ENCODE measurements around the gene MAPKAP1.

Gene MAPKAP1

DNA sequence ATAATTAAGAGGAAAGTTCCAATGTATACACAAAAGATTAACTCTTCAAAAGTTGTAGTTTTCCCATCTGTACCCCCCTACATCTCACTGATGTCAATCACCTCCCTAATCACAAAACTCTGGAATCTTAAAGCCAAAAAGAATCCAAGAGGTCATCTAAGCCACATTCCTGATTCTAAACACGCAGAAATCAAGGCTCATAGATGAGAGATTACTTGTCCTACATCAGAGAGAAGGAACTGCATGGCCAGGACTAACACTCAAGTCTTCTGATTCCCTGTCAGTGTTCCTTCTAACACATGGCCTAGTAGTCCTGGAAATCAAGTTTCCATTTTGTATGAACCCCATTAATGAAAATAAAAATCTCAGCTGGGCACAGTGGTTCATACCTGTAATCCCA is 58.7 kb downstream of the MAPKAP1 start:
- ATAC-seq (ENCODE audit: insufficient read depth, low read depth) (no peak), DNase-seq (no peak)
- Histone ChIP-seq H3K4me3 (ENCODE audit: low read depth in 1 of 2, low read length in 2 of 2) (no peak overlapping the region), H3K27me3 (ENCODE audit: insufficient read depth, low read length, poor library complexity) (no peaks in the 10 kb centered on the region), H3K36me3 (ENCODE audit: insufficient read depth, low read length) (peaks cover 6% of the 10 kb centered on the region; the same call in 1 of the 2 replicates), H3K9ac (ENCODE audit: low read depth, low read length) (no peak overlapping the region), H3K27ac (ENCODE audit: low read length) (no peak overlapping the region), H3K4me1 (ENCODE audit: insufficient read depth, low read length) (peaks cover 3% of the 10 kb centered on the region; the same call in 1 of the 2 replicates), H4K20me1 (ENCODE audit: insufficient read depth, low read length) (peaks cover 6% of the 10 kb centered on the region), H2AFZ (ENCODE audit: low read depth, low read length) (no peak overlapping the region), H3K4me2 (ENCODE audit: insufficient read depth, low read length) (no peak overlapping the region), H3K79me2 (ENCODE audit: insufficient read depth, low read length) (peaks cover 13% of the 10 kb centered on the region), H3K9me3 (ENCODE audit: insufficient read depth, low read length, severe bottlenecking) (no peaks in the 10 kb centered on the region)
- TF ChIP-seq, protein P1, sequence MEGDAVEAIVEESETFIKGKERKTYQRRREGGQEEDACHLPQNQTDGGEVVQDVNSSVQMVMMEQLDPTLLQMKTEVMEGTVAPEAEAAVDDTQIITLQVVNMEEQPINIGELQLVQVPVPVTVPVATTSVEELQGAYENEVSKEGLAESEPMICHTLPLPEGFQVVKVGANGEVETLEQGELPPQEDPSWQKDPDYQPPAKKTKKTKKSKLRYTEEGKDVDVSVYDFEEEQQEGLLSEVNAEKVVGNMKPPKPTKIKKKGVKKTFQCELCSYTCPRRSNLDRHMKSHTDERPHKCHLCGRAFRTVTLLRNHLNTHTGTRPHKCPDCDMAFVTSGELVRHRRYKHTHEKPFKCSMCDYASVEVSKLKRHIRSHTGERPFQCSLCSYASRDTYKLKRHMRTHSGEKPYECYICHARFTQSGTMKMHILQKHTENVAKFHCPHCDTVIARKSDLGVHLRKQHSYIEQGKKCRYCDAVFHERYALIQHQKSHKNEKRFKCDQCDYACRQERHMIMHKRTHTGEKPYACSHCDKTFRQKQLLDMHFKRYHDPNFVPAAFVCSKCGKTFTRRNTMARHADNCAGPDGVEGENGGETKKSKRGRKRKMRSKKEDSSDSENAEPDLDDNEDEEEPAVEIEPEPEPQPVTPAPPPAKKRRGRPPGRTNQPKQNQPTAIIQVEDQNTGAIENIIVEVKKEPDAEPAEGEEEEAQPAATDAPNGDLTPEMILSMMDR (IDR thresholded peaks at IDR 0.05; ENCODE audit: borderline replicate concordance, extremely low read depth, low read length, poor library complexity, severe bottlenecking) = no peak
- TF ChIP-seq EZH2 (IDR thresholded peaks at IDR 0.05; ENCODE audit: borderline replicate concordance, low read depth, low read length, severe bottlenecking) = no peak

DNA sequence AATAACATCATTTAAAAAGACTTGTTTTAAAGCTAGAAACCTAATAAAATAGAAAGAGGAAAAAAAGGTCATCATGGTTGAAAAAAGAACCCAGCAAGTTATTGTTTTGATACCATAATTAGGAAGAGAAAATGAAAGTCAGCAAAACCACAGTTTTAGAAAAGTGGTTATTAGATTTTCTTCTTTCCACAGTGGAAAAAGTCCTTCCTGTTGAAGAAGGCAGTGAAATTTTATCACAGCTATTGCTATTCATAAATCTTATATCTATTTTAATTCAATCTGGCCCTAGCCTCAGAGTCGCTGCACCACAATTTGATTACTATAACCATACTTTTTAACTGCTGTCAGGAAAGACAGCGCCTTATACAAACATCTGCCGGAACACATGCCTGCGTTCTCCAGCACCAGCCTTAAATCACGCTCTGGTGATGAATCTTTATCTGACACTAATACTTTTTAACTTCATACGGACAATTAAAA is 60.3 kb downstream of the MAPKAP1 start:
- Histone ChIP-seq H3K4me3 (ENCODE audit: low read depth in 1 of 2, low read length in 2 of 2) (no peak overlapping the region), H3K79me2 (ENCODE audit: insufficient read depth, low read length) (peaks cover 13% of the 10 kb centered on the region; the same call in 1 of the 2 replicates), H3K9me3 (ENCODE audit: insufficient read depth, low read length, severe bottlenecking) (no peaks in the 10 kb centered on the region), H3K9ac (ENCODE audit: low read depth, low read length) (no peak overlapping the region), H4K20me1 (ENCODE audit: insufficient read depth, low read length) (peaks cover 4% of the 10 kb centered on the region), H3K36me3 (ENCODE audit: insufficient read depth, low read length) (0 out of 2 replicates have a peak, but pooled peaks cover 3% of the 10 kb centered on the region), H3K4me1 (ENCODE audit: insufficient read depth, low read length) (peaks cover 3% of the 10 kb centered on the region; the same call in 1 of the 2 replicates), H3K4me2 (ENCODE audit: insufficient read depth, low read length) (no peak overlapping the region), H3K27ac (ENCODE audit: low read length) (no peak overlapping the region), H3K27me3 (ENCODE audit: insufficient read depth, low read length, poor library complexity) (no peaks in the 10 kb centered on the region), H2AFZ (ENCODE audit: low read depth, low read length) (no peak overlapping the region)
- DNase-seq (no peak), ATAC-seq (ENCODE audit: insufficient read depth, low read depth) (no peak)
- TF ChIP-seq, protein P1 (IDR thresholded peaks at IDR 0.05; ENCODE audit: borderline replicate concordance, extremely low read depth, low read length, poor library complexity, severe bottlenecking) = no peak
- TF ChIP-seq EZH2 (IDR thresholded peaks at IDR 0.05; ENCODE audit: borderline replicate concordance, low read depth, low read length, severe bottlenecking) = no peak

- TF ChIP-seq EZH2 (IDR thresholded peaks at IDR 0.05; ENCODE audit: borderline replicate concordance, low read depth, low read length, severe bottlenecking) = no peak
- TF ChIP-seq, protein P1 (IDR thresholded peaks at IDR 0.05; ENCODE audit: borderline replicate concordance, extremely low read depth, low read length, poor library complexity, severe bottlenecking) = no peak
- Histone ChIP-seq H3K4me2 (ENCODE audit: insufficient read depth, low read length) (no peak overlapping the region), H3K36me3 (ENCODE audit: insufficient read depth, low read length) (0 out of 2 replicates have a peak, but pooled peaks cover 3% of the 10 kb centered on the region), H3K27ac (ENCODE audit: low read length) (no peak overlapping the region), H3K4me3 (ENCODE audit: low read depth in 1 of 2, low read length in 2 of 2) (no peak overlapping the region), H4K20me1 (ENCODE audit: insufficient read depth, low read length) (peaks cover 4% of the 10 kb centered on the region), H3K79me2 (ENCODE audit: insufficient read depth, low read length) (peaks cover 13% of the 10 kb centered on the region; the same call in 1 of the 2 replicates), H3K9ac (ENCODE audit: low read depth, low read length) (no peak overlapping the region), H2AFZ (ENCODE audit: low read depth, low read length) (no peak overlapping the region), H3K4me1 (ENCODE audit: insufficient read depth, low read length) (peaks cover 3% of the 10 kb centered on the region; the same call in 1 of the 2 replicates), H3K27me3 (ENCODE audit: insufficient read depth, low read length, poor library complexity) (no peaks in the 10 kb centered on the region), H3K9me3 (ENCODE audit: insufficient read depth, low read length, severe bottlenecking) (no peaks in the 10 kb centered on the region)
- ATAC-seq (ENCODE audit: insufficient read depth, low read depth) = no peak
- DNase-seq = no peak
Observed at GRCh38 chr9:125646217-125646616, 60.8 kb downstream of the MAPKAP1 start.

Data from DND-41 (cell line).